Body of pancreas (tissue), 4 donors: ENCODE measurements around the gene KCNQ4. TPM values are rescaled to one million over a fixed set of nuclear protein-coding genes. Genes with fewer than 3 reads are reported as not detected.

Source experiments
- ATAC-seq: fragments of 150-250 bp; one replicate; pipeline ENCODE4 v1.9.1; 2016
- DNase-seq, 4 donors: peaks; one replicate each; pipeline ENCODE4 v3.0.0-alpha.2; 2019
- H3K27ac ChIP-seq, 4 donors: fragments of 200-600 bp; sonication (generic); 1 replicate in 3 of 4; 2 replicates in 1 of 4; pipeline versions ENCODE4 v1.5.1 to v1.6.1; 2016 to 2019; ENCODE audit warnings: mild to moderate bottlenecking in 1 of 4, mixed read lengths in 1 of 4, moderate library complexity in 1 of 4
- H3K27me3 ChIP-seq, 2 donors: fragments of 200-600 bp; sonication (generic); one replicate each; pipeline ENCODE4 v1.6.0; 2016; ENCODE audit warnings: mild to moderate bottlenecking in 1 of 2
- H3K36me3 ChIP-seq, 2 donors: fragments of 200-600 bp; sonication (generic); replicated peaks in 1 of 2; 2 replicates each; pipeline ENCODE4 v1.5.1; 2016; ENCODE audit warnings: low read depth in 2 of 2; ENCODE audit not compliant: insufficient read depth in 1 of 2
- H3K4me1 ChIP-seq: fragments of 200-600 bp; sonication (generic); one replicate; pipeline ENCODE4 v1.6.0; 2016
- H3K4me3 ChIP-seq, 2 donors: fragments of 200-600 bp; sonication (generic); 1 replicate in 1 of 2; 2 replicates in 1 of 2; pipeline ENCODE4 v1.5.1; 2016 to 2019
- H3K9me3 ChIP-seq, 3 donors: fragments of 200-600 bp; sonication (generic); 1 replicate in 2 of 3; 2 replicates in 1 of 3; pipeline ENCODE4 v1.5.1; 2016
- CTCF ChIP-seq, 7 experiments: fragments of 450-650 bp in 4 of 7; fragments of 200-600 bp in 3 of 7; sonication (generic) in 3 of 7; IDR thresholded peaks; one replicate each; pipeline ENCODE4 v1.5.1; 2016 to 2019; ENCODE audit warnings: antibody characterized with exemption in 7 of 7
- POLR2A ChIP-seq, 3 donors: fragments of 450-650 bp; IDR thresholded peaks; one replicate each; pipeline ENCODE4 v1.6.1; 2016; ENCODE audit warnings: antibody characterized with exemption in 3 of 3, mild to moderate bottlenecking in 2 of 3
- WGBS, 2 donors: methylation state at CpG; one replicate each; pipeline ENCODE4 v1.1.5; 2017; 5-methylcytosine and 5-hydroxymethylcytosine counted together
- intact Hi-C: fragments of 100-400 bp; cut with DNase I; formaldehyde crosslinking; loops from one replicate; pipeline ENCODE4 v1.15.1; 2023
- microRNA counts, 2 donors: library from miRNA; unstranded; fragments of <30 nt; microRNA quantifications; one replicate each; lab custom pipeline; 2017
- microRNA-seq, 2 donors: library from miRNA; unstranded; fragments of <30 nt; microRNA quantifications; one replicate each; pipeline ENCODE4, GENCODE V29; 2016; ENCODE audit warnings: borderline number of aligned reads in 2 of 2, borderline replicate concordance in 2 of 2
- small RNA-seq: library from RNA; depleted of rRNA; stranded (forward); fragments of <200 nt; gene quantifications from one replicate; pipeline ENCODE3, GENCODE V24; 2016
- total RNA-seq, 2 donors: library from RNA; depleted of rRNA; stranded (reverse); fragments of >200 nt; gene quantifications; one replicate each; pipeline ENCODE4 v1.1.0, GENCODE V29; 2016

Gene KCNQ4
- total RNA-seq, 2 donors from 2014 or later, result 1.8 to 4.0 TPM

- Histone ChIP-seq H3K4me3 (no peak overlapping the region), H3K27ac (no peak overlapping the region), H3K4me1 (peaks cover 6% of the 10 kb centered on the region), H3K36me3 (no peaks in the 10 kb centered on the region), H3K9me3 (no peaks in the 10 kb centered on the region), H3K27me3 (peaks cover 0 to 7% of the 10 kb centered on the region in 2 donors)
- intact Hi-C loops, result no loop called here
- no peak for DNase-seq
- no peak for TF ChIP-seq CTCF (IDR thresholded peaks at IDR 0.05)
- TF ChIP-seq POLR2A (IDR thresholded peaks at IDR 0.05), result no peak
- 75 to 90% methylated on average over 7 of the region's 7 CpGs for WGBS, 2 donors
- no peak for ATAC-seq
These were observed 102.9 kb downstream of the KCNQ4 start for GRCh38 chr1:40886318-40887011.

- no peaks in the 10 kb centered on the region for H3K36me3 ChIP-seq
- ATAC-seq, result no peak
- H3K27me3 ChIP-seq, result peaks cover 0 to 7% of the 10 kb centered on the region in 2 donors
- intact Hi-C loops, result no loop called here
- WGBS, 2 donors, result 86 to 88% methylated on average over 1 of the region's 1 CpG
- DNase-seq, result no peak
- no peak overlapping the region for H3K4me3 ChIP-seq
- no peaks in the 10 kb centered on the region for H3K9me3 ChIP-seq
- no peak overlapping the region for H3K27ac ChIP-seq
- peaks cover 6% of the 10 kb centered on the region for H3K4me1 ChIP-seq
- TF ChIP-seq CTCF (IDR thresholded peaks at IDR 0.05) (no peak), POLR2A (IDR thresholded peaks at IDR 0.05) (no peak)
These were observed 103.4 kb downstream of the KCNQ4 start for GRCh38 chr1:40887012-40887378.

- TF ChIP-seq POLR2A (IDR thresholded peaks at IDR 0.05), result no peak
- TF ChIP-seq CTCF (IDR thresholded peaks at IDR 0.05), result no peak
- intact Hi-C loops, result no loop called here
- peaks cover 6% of the 10 kb centered on the region for H3K4me1 ChIP-seq
- DNase-seq, result no peak
- no peak overlapping the region for H3K27ac ChIP-seq
- no peak overlapping the region for H3K4me3 ChIP-seq
- H3K9me3 ChIP-seq, result no peaks in the 10 kb centered on the region
- 94 to 99% methylated on average over 6 of the region's 6 CpGs for WGBS, 2 donors
- H3K27me3 ChIP-seq, result peaks cover 0 to 7% of the 10 kb centered on the region in 2 donors
- ATAC-seq, result no peak
- no peaks in the 10 kb centered on the region for H3K36me3 ChIP-seq
These were observed 104.1 kb downstream of the KCNQ4 start for GRCh38 chr1:40887652-40888051.

MicroRNA genes within 50 kb of the gene (microRNA counts, 767-probe panel; counts per million panel counts)
- microRNA hsa-miR-30c-5p (lab: Ali Mortazavi, UCI), result 3,372 to 8,220 counts per million in 2 donors
- 2,445 to 7,970 counts per million in 2 donors for microRNA hsa-miR-30e-5p (lab: Ali Mortazavi, UCI)

Small RNA genes lying within 50 kb of the gene (microRNA-seq; reads per million reads assigned to microRNA genes)
- gene MIR30C1, result 30.1 to 50.3 reads per million in 2 donors
- gene MIR30E, result 4,467 to 6,829 reads per million in 2 donors

Small RNA genes lying within 50 kb of the gene (small RNA-seq; reads per million reads assigned to genes)
- gene MIR30C1 (18.4 reads per million, percentile 93 among the genes with 10 or more reads in this experiment), gene MIR30E (361 reads per million, percentile 98 among the genes with 10 or more reads in this experiment), gene RN7SL326P (not detected)

Other genes starting within 250 kb of the KCNQ4 start
- gene RIMS3, start 118.1 kb upstream of the KCNQ4 start, total RNA-seq, result 1 to 10 TPM in 1 of 2 donors, under 1 TPM in 1; 0.66 to 2.1 TPM
- gene NFYC, start 92.1 kb upstream of the KCNQ4 start, total RNA-seq, result 10 to 100 TPM; 37.2 to 44.9 TPM
- 100 to 1,000 TPM; 180 to 465 TPM for gene CITED4, start 78.6 kb downstream of the KCNQ4 start, total RNA-seq
- 10 to 100 TPM in 1 of 2 donors, 1 to 10 TPM in 1; 8.9 to 13.0 TPM for gene CTPS1, start 195.9 kb downstream of the KCNQ4 start, total RNA-seq
- gene SLFNL1, start 237.9 kb downstream of the KCNQ4 start, total RNA-seq, result under 1 TPM; 0.33 to 0.78 TPM